ENCODE data around the gene NFKBIL1. TPM values are rescaled to one million over a fixed set of nuclear protein-coding genes. Genes with fewer than 3 reads are reported as not detected.

The NFKBIL1 gene
- total RNA-seq, 1 experiment from 2014 or later, result 33.5 TPM

DNA sequence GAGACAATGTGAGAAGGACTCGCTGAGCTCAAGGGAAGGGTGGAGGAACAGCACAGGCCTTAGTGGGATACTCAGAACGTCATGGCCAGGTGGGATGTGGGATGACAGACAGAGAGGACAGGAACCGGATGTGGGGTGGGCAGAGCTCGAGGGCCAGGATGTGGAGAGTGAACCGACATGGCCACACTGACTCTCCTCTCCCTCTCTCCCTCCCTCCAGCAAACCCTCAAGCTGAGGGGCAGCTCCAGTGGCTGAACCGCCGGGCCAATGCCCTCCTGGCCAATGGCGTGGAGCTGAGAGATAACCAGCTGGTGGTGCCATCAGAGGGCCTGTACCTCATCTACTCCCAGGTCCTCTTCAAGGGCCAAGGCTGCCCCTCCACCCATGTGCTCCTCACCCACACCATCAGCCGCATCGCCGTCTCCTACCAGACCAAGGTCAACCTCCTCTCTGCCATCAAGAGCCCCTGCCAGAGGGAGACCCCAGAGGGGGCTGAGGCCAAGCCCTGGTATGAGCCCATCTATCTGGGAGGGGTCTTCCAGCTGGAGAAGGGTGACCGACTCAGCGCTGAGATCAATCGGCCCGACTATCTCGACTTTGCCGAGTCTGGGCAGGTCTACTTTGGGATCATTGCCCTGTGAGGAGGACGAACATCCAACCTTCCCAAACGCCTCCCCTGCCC, 29.6 kb downstream of the NFKBIL1 start:
- no peak overlapping the region for H3K27ac Mint-ChIP-seq (ENCODE audit: unreplicated experiment)
- CTCF ChIA-PET, result interaction anchor here (0.6 to 1.8 kb wide), 5 partner anchors 13 to 384 kb away, joined by 3 to 5 read pairs (median 3); no protein-coding TSS in a partner anchor
- no peaks in the 10 kb centered on the region for H3K9me3 Mint-ChIP-seq (ENCODE audit: low read depth, unreplicated experiment)
- H3K36me3 Mint-ChIP-seq (ENCODE audit: insufficient read depth, unreplicated experiment), result peaks cover 13% of the 10 kb centered on the region
- no peak for DNase-seq
- H3K4me3 Mint-ChIP-seq (ENCODE audit: low read depth, unreplicated experiment), result no peak overlapping the region
- no peak for TF ChIP-seq CTCF (IDR thresholded peaks at IDR 0.05; ENCODE audit: unreplicated experiment)
- intact Hi-C loops (cut with micrococcal nuclease; ENCODE audit: unreplicated experiment), result no loop called here
- BruUV-seq (replicated peaks), result no TSS peak
- H3K4me1 Mint-ChIP-seq (ENCODE audit: low read depth, unreplicated experiment), result peaks cover 18% of the 10 kb centered on the region
- H3K27me3 Mint-ChIP-seq (ENCODE audit: unreplicated experiment), result peaks cover 66% of the 10 kb centered on the region

DNA sequence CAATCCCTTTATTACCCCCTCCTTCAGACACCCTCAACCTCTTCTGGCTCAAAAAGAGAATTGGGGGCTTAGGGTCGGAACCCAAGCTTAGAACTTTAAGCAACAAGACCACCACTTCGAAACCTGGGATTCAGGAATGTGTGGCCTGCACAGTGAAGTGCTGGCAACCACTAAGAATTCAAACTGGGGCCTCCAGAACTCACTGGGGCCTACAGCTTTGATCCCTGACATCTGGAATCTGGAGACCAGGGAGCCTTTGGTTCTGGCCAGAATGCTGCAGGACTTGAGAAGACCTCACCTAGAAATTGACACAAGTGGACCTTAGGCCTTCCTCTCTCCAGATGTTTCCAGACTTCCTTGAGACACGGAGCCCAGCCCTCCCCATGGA, 30.2 kb downstream of the NFKBIL1 start:
- peaks cover 66% of the 10 kb centered on the region for H3K27me3 Mint-ChIP-seq (ENCODE audit: unreplicated experiment)
- H3K9me3 Mint-ChIP-seq (ENCODE audit: low read depth, unreplicated experiment), result no peaks in the 10 kb centered on the region
- TF ChIP-seq CTCF (IDR thresholded peaks at IDR 0.05; ENCODE audit: unreplicated experiment), result no peak
- H3K4me3 Mint-ChIP-seq (ENCODE audit: low read depth, unreplicated experiment), result no peak overlapping the region
- BruUV-seq (replicated peaks), result no TSS peak
- H3K36me3 Mint-ChIP-seq (ENCODE audit: insufficient read depth, unreplicated experiment), result peaks cover 13% of the 10 kb centered on the region
- H3K27ac Mint-ChIP-seq (ENCODE audit: unreplicated experiment), result no peak overlapping the region
- CTCF ChIA-PET, result interaction anchor here (1.5 to 1.8 kb wide), 2 partner anchors 12 to 21 kb away, joined by 5 read pairs; no protein-coding TSS in a partner anchor
- H3K4me1 Mint-ChIP-seq (ENCODE audit: low read depth, unreplicated experiment), result peaks cover 23% of the 10 kb centered on the region
- intact Hi-C loops (cut with micrococcal nuclease; ENCODE audit: unreplicated experiment), result no loop called here
- DNase-seq, result no peak

DNA sequence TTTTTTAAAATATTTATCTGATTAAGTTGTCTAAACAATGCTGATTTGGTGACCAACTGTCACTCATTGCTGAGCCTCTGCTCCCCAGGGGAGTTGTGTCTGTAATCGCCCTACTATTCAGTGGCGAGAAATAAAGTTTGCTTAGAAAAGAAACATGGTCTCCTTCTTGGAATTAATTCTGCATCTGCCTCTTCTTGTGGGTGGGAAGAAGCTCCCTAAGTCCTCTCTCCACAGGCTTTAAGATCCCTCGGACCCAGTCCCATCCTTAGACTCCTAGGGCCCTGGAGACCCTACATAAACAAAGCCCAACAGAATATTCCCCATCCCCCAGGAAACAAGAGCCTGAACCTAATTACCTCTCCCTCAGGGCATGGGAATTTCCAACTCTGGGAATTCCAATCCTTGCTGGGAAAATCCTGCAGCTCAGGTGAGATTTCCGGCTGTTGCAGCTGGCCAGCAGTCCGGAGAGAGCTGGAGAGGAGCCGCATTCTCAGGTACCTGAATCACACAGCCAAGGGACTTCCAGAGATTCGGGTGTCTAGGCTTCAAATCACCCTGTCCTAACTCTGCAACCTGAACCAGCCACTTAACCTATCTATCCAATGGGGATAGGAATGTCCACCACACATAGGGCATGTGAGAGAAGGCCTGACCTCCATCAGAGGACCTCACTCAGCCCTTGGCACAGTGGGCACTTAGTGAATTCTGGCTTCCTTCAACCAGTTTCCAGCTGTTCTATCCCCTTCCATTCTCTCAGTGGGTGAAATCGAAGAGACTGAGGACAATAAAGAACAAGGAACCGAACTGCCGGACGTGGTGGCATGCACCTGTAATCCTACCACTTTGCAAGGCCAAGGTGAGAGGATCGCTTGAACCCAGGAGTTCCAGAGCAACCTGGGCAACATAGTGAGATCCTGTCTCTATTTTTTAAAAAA, 31.0 kb downstream of the NFKBIL1 start:
- peaks cover 26% of the 10 kb centered on the region for H3K4me1 Mint-ChIP-seq (ENCODE audit: low read depth, unreplicated experiment)
- no TSS peak for BruUV-seq (replicated peaks)
- intact Hi-C loops (cut with micrococcal nuclease; ENCODE audit: unreplicated experiment), result no loop called here
- CTCF ChIA-PET, result interaction anchor here (1.2 to 1.8 kb wide), 2 partner anchors 20 to 32 kb away, joined by 4 to 5 read pairs; partner anchors contain the start of gene ATP6V1G2
- H3K36me3 Mint-ChIP-seq (ENCODE audit: insufficient read depth, unreplicated experiment), result peaks cover 13% of the 10 kb centered on the region
- H3K27me3 Mint-ChIP-seq (ENCODE audit: unreplicated experiment), result peaks cover 57% of the 10 kb centered on the region
- peak; percentile 45 for DNase-seq
- H3K4me3 Mint-ChIP-seq (ENCODE audit: low read depth, unreplicated experiment), result no peak overlapping the region
- no peak overlapping the region for H3K27ac Mint-ChIP-seq (ENCODE audit: unreplicated experiment)
- no peak for TF ChIP-seq CTCF (IDR thresholded peaks at IDR 0.05; ENCODE audit: unreplicated experiment)
- no peaks in the 10 kb centered on the region for H3K9me3 Mint-ChIP-seq (ENCODE audit: low read depth, unreplicated experiment)

DNA sequence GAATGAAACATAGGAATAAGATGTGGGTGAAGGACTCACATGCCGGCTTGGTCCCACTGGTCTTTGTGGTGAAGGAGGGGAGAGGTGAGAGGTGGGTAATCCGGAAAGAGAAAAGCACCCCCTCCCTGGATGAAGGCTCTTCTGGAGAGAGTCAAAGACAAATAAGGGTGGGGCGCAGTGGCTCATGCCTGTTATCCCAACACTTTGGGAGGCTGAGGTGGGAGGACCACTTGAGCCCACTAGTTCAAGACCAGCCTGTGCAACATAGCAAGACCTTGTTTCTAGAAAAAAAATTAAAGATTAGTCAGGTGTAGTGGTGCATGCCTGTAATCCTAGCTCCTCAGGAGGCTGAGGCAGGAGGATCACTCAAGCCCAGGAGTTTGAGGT, 31.7 kb downstream of the NFKBIL1 start:
- CTCF ChIA-PET, result interaction anchor here (1.2 to 2.3 kb wide), 2 partner anchors 18 to 33 kb away, joined by 4 to 34 read pairs; partner anchors contain the start of gene ATP6V1G2
- intact Hi-C loops (cut with micrococcal nuclease; ENCODE audit: unreplicated experiment), result no loop called here
- H3K9me3 Mint-ChIP-seq (ENCODE audit: low read depth, unreplicated experiment), result no peaks in the 10 kb centered on the region
- no peak for DNase-seq
- no peak for TF ChIP-seq CTCF (IDR thresholded peaks at IDR 0.05; ENCODE audit: unreplicated experiment)
- no peak overlapping the region for H3K27ac Mint-ChIP-seq (ENCODE audit: unreplicated experiment)
- peaks cover 26% of the 10 kb centered on the region for H3K4me1 Mint-ChIP-seq (ENCODE audit: low read depth, unreplicated experiment)
- no peak overlapping the region for H3K4me3 Mint-ChIP-seq (ENCODE audit: low read depth, unreplicated experiment)
- peaks cover 51% of the 10 kb centered on the region for H3K27me3 Mint-ChIP-seq (ENCODE audit: unreplicated experiment)
- BruUV-seq (replicated peaks), result no TSS peak
- H3K36me3 Mint-ChIP-seq (ENCODE audit: insufficient read depth, unreplicated experiment), result peaks cover 13% of the 10 kb centered on the region
